ENCODE measurements around the gene KRT76. TPM values are rescaled to one million over a fixed set of nuclear protein-coding genes. Genes with fewer than 3 reads are reported as not detected.

KRT76 gene
- total RNA-seq, 1 donor from 2014 or later, result not detected

- Histone ChIP-seq H3K36me3 (ENCODE audit: control insufficient read depth, insufficient read depth, low read length) (no peaks in the 10 kb centered on the region), H3K27me3 (ENCODE audit: control insufficient read depth, insufficient read depth, low read length) (peaks cover 11% of the 10 kb centered on the region), H3K4me3 (ENCODE audit: low read depth, low read length) (no peak overlapping the region)
- TF ChIP-seq CTCF (IDR thresholded peaks at IDR 0.05; ENCODE audit: insufficient read depth, low read length, poor library complexity, severe bottlenecking), result no peak
- no peak for DNase-seq (ENCODE audit: low read depth)
Measured at GRCh38 chr12:52759695-52760094, 17.4 kb downstream of the KRT76 start.

- H3K27me3 ChIP-seq (ENCODE audit: control insufficient read depth, insufficient read depth, low read length), result peaks cover 13% of the 10 kb centered on the region
- no peak for TF ChIP-seq CTCF (IDR thresholded peaks at IDR 0.05; ENCODE audit: insufficient read depth, low read length, poor library complexity, severe bottlenecking)
- H3K4me3 ChIP-seq (ENCODE audit: low read depth, low read length), result no peak overlapping the region
- DNase-seq (ENCODE audit: low read depth), result no peak
- no peaks in the 10 kb centered on the region for H3K36me3 ChIP-seq (ENCODE audit: control insufficient read depth, insufficient read depth, low read length)
Measured at GRCh38 chr12:52759218-52759617, 17.9 kb downstream of the KRT76 start.

- no peak for DNase-seq (ENCODE audit: low read depth)
- Histone ChIP-seq H3K27me3 (ENCODE audit: control insufficient read depth, insufficient read depth, low read length) (peaks cover 13% of the 10 kb centered on the region), H3K4me3 (ENCODE audit: low read depth, low read length) (no peak overlapping the region), H3K36me3 (ENCODE audit: control insufficient read depth, insufficient read depth, low read length) (no peaks in the 10 kb centered on the region)
- no peak for TF ChIP-seq CTCF (IDR thresholded peaks at IDR 0.05; ENCODE audit: insufficient read depth, low read length, poor library complexity, severe bottlenecking)
Measured at GRCh38 chr12:52757449-52758176, 19.5 kb downstream of the KRT76 start.

GRCh38 chr12:52756281-52756960, 20.7 kb downstream of the KRT76 start:
- Histone ChIP-seq H3K27me3 (ENCODE audit: control insufficient read depth, insufficient read depth, low read length) (peaks cover 13% of the 10 kb centered on the region), H3K4me3 (ENCODE audit: low read depth, low read length) (no peak overlapping the region), H3K36me3 (ENCODE audit: control insufficient read depth, insufficient read depth, low read length) (no peaks in the 10 kb centered on the region)
- no peak for TF ChIP-seq CTCF (IDR thresholded peaks at IDR 0.05; ENCODE audit: insufficient read depth, low read length, poor library complexity, severe bottlenecking)
- no peak for DNase-seq (ENCODE audit: low read depth)

GRCh38 chr12:52755533-52755932, 21.6 kb downstream of the KRT76 start:
- TF ChIP-seq CTCF (IDR thresholded peaks at IDR 0.05; ENCODE audit: insufficient read depth, low read length, poor library complexity, severe bottlenecking), result no peak
- H3K36me3 ChIP-seq (ENCODE audit: control insufficient read depth, insufficient read depth, low read length), result no peaks in the 10 kb centered on the region
- DNase-seq (ENCODE audit: low read depth), result no peak
- H3K4me3 ChIP-seq (ENCODE audit: low read depth, low read length), result no peak overlapping the region
- peaks cover 13% of the 10 kb centered on the region for H3K27me3 ChIP-seq (ENCODE audit: control insufficient read depth, insufficient read depth, low read length)

Data from kidney epithelial cell (primary cell).